Astrocyte (in vitro differentiated cells and primary cell): ENCODE data around the gene NUTF2. TPM values are rescaled to one million over a fixed set of nuclear protein-coding genes. Genes with fewer than 3 reads are reported as not detected.
A peak's percentile ranks its signal among the peaks of the same experiment; 100 is the strongest.

Source experiments
- DNase-seq: peaks from one replicate; pipeline ENCODE4 v3.0.0-alpha.2; 2010; ENCODE audit warnings: low read depth
- FAIRE-seq: peaks from 2 replicates; lab custom pipeline; 2011; peaks lifted over from hg19 to GRCh38; lab: Jason Lieb, UNC
- H2AFZ ChIP-seq: 2 replicates; pipeline ENCODE4 v1.6.0; 2012; ENCODE audit warnings: low read depth, low read length, inconsistent platforms
- H3K27ac ChIP-seq: 2 replicates; pipeline ENCODE4 v1.5.1; 2011; ENCODE audit warnings: low read depth, low read length, inconsistent platforms
- H3K27me3 ChIP-seq: 2 replicates; pipeline ENCODE4 v1.6.0; 2011; ENCODE audit warnings: low read length, inconsistent platforms; ENCODE audit not compliant: insufficient read depth
- H3K36me3 ChIP-seq: 2 replicates; pipeline ENCODE4 v1.5.1; 2011; ENCODE audit warnings: low read length, inconsistent platforms; ENCODE audit not compliant: insufficient read depth
- H3K4me1 ChIP-seq: 2 replicates; pipeline ENCODE4 v1.5.1; 2011; ENCODE audit warnings: low read length, inconsistent platforms; ENCODE audit not compliant: insufficient read depth
- H3K4me2 ChIP-seq: 2 replicates; pipeline ENCODE4 v1.6.0; 2012; ENCODE audit warnings: low read length, inconsistent platforms
- H3K4me3 ChIP-seq: 2 replicates; pipeline ENCODE4 v1.5.1; 2011; ENCODE audit warnings: low read depth, mild to moderate bottlenecking, low read length, inconsistent platforms; ENCODE audit not compliant: insufficient read depth
- H3K79me2 ChIP-seq: 2 replicates; pipeline ENCODE4 v1.6.0; 2012; ENCODE audit warnings: mild to moderate bottlenecking, low read length, inconsistent platforms; ENCODE audit not compliant: insufficient read depth
- H3K9ac ChIP-seq: 2 replicates; pipeline ENCODE4 v1.6.0; 2012; ENCODE audit warnings: mild to moderate bottlenecking, low read length, inconsistent platforms
- H3K9me3 ChIP-seq: 2 replicates; pipeline ENCODE4 v1.5.1; 2012; ENCODE audit warnings: low read depth, mild to moderate bottlenecking, low read length, inconsistent platforms; ENCODE audit not compliant: insufficient read depth
- H4K20me1 ChIP-seq: 2 replicates; pipeline ENCODE4 v1.6.0; 2012; ENCODE audit warnings: low read length, inconsistent platforms; ENCODE audit not compliant: insufficient read depth
- H3K27ac Mint-ChIP-seq: one replicate; pipeline ENCODE4 v1.8.0; 2021; ENCODE audit warnings: mild to moderate bottlenecking, mixed read lengths; ENCODE audit not compliant: unreplicated experiment
- H3K27me3 Mint-ChIP-seq: one replicate; pipeline ENCODE4 v1.8.0; 2021; ENCODE audit warnings: low read depth, mixed read lengths; ENCODE audit not compliant: unreplicated experiment
- H3K36me3 Mint-ChIP-seq: one replicate; pipeline ENCODE4 v1.8.0; 2021; ENCODE audit warnings: low read depth, mixed read lengths; ENCODE audit not compliant: unreplicated experiment
- H3K4me1 Mint-ChIP-seq: one replicate; pipeline ENCODE4 v1.8.0; 2021; ENCODE audit warnings: low read depth, mixed read lengths; ENCODE audit not compliant: unreplicated experiment
- H3K4me3 Mint-ChIP-seq: one replicate; pipeline ENCODE4 v1.8.0; 2021; ENCODE audit warnings: mild to moderate bottlenecking, moderate library complexity, mixed read lengths; ENCODE audit not compliant: unreplicated experiment
- H3K9me3 Mint-ChIP-seq: one replicate; pipeline ENCODE4 v1.8.0; 2021; ENCODE audit warnings: mild to moderate bottlenecking, mixed read lengths; ENCODE audit not compliant: unreplicated experiment
- CTCF ChIP-seq: IDR thresholded peaks from 2 replicates; pipeline ENCODE4 v1.5.1; 2011; ENCODE audit warnings: low read depth, mild to moderate bottlenecking, inconsistent platforms, low read length, moderate library complexity; ENCODE audit not compliant: insufficient read depth
- EZH2 ChIP-seq: IDR thresholded peaks from 2 replicates; pipeline ENCODE4 v1.6.1; 2012; ENCODE audit warnings: mild to moderate bottlenecking, low read length, inconsistent platforms; ENCODE audit not compliant: insufficient read depth
- total RNA-seq: library from RNA; stranded (reverse); gene quantifications from 2 replicates; pipeline ENCODE4 v1.2.1, GENCODE V29; 2021

The NUTF2 gene
- total RNA-seq, 1 donor from 2014 or later = 224 TPM

- peak overlapping the region; percentile 91 for H3K4me2 ChIP-seq
- H3K4me3 ChIP-seq = peak overlapping the region; percentile 89
- H2AFZ ChIP-seq = peak overlapping the region; percentile 96
- peaks cover 53% of the 10 kb centered on the region for H3K79me2 ChIP-seq
- peak; percentile 45 for DNase-seq
- peak overlapping the region; percentile 92 for H3K9ac ChIP-seq
- Mint-ChIP-seq H3K27me3 (no peaks in the 10 kb centered on the region), H3K27ac (peak overlapping the region; percentile 53), H3K9me3 (no peaks in the 10 kb centered on the region), H3K4me1 (peaks cover 25% of the 10 kb centered on the region), H3K36me3 (peaks cover 1% of the 10 kb centered on the region), H3K4me3 (peak overlapping the region; percentile 88)
- no peaks in the 10 kb centered on the region for H3K9me3 ChIP-seq
- H3K4me1 ChIP-seq = peaks cover 39% of the 10 kb centered on the region
- peaks cover 18% of the 10 kb centered on the region for H4K20me1 ChIP-seq
- no peak for FAIRE-seq
- TF ChIP-seq CTCF = no peak
- TF ChIP-seq EZH2 = no peak
- H3K36me3 ChIP-seq = no peaks in the 10 kb centered on the region
- H3K27me3 ChIP-seq = no peaks in the 10 kb centered on the region
- H3K27ac ChIP-seq = peak overlapping the region; percentile 98
Observed at GRCh38 chr16:67842509-67843342, 4.0 kb upstream of the NUTF2 start.

GRCh38 chr16:67843343-67843765 lies 3.4 kb upstream of the NUTF2 start:
- TF ChIP-seq EZH2 = no peak
- no peak for TF ChIP-seq CTCF
- Histone ChIP-seq H3K79me2 (peaks cover 59% of the 10 kb centered on the region), H3K4me3 (peak overlapping the region; percentile 89), H2AFZ (peak overlapping the region; percentile 96), H3K4me1 (peaks cover 45% of the 10 kb centered on the region), H3K4me2 (peak overlapping the region; percentile 91), H3K36me3 (no peaks in the 10 kb centered on the region), H3K9ac (peak overlapping the region; percentile 92), H3K27me3 (no peaks in the 10 kb centered on the region), H4K20me1 (peaks cover 24% of the 10 kb centered on the region), H3K9me3 (no peaks in the 10 kb centered on the region), H3K27ac (peak overlapping the region; percentile 98)
- Mint-ChIP-seq H3K4me3 (peak overlapping the region; percentile 88), H3K4me1 (peaks cover 25% of the 10 kb centered on the region), H3K36me3 (peaks cover 3% of the 10 kb centered on the region), H3K27ac (peak overlapping the region; percentile 26), H3K9me3 (no peaks in the 10 kb centered on the region), H3K27me3 (no peaks in the 10 kb centered on the region)
- DNase-seq = no peak
- FAIRE-seq = no peak

GRCh38 chr16:67844497-67844896 lies 2.2 kb upstream of the NUTF2 start:
- TF ChIP-seq EZH2 = no peak
- no peak for TF ChIP-seq CTCF
- Histone ChIP-seq H3K4me1 (peaks cover 45% of the 10 kb centered on the region), H3K27me3 (no peaks in the 10 kb centered on the region), H3K27ac (no peak overlapping the region), H3K79me2 (peaks cover 70% of the 10 kb centered on the region), H3K4me2 (peak overlapping the region; percentile 96), H3K9ac (peak overlapping the region; percentile 56), H3K4me3 (no peak overlapping the region), H3K36me3 (peaks cover 3% of the 10 kb centered on the region), H4K20me1 (peaks cover 34% of the 10 kb centered on the region), H3K9me3 (no peaks in the 10 kb centered on the region), H2AFZ (no peak overlapping the region)
- peaks cover 28% of the 10 kb centered on the region for H3K4me1 Mint-ChIP-seq
- H3K36me3 Mint-ChIP-seq = peaks cover 6% of the 10 kb centered on the region
- H3K4me3 Mint-ChIP-seq = peak overlapping the region; percentile 72
- H3K27me3 Mint-ChIP-seq = no peaks in the 10 kb centered on the region
- H3K27ac Mint-ChIP-seq = peak overlapping the region; percentile 41
- DNase-seq = no peak
- no peaks in the 10 kb centered on the region for H3K9me3 Mint-ChIP-seq
- no peak for FAIRE-seq
